IMR-90 (cell line): ENCODE measurements around the gene ZNF398. TPM values are rescaled to one million over a fixed set of nuclear protein-coding genes. Genes with fewer than 3 reads are reported as not detected.

Experiments
- ATAC-seq: fragments of 200-7000 bp; cut with Tn5 transposase; 2 replicates; pipeline ENCODE4 v1.9.1; 2020; ENCODE audit warnings: low read depth, mild to moderate bottlenecking, moderate library complexity
- BruUV-seq: library from RNA; stranded (reverse); fragments of 400-500 nt; replicated peaks from 2 replicates; lab custom pipeline; 2021; lab: Mats Ljungman, UMichigan
- CTCF ChIA-PET: fragments of 300-600 bp; formaldehyde crosslinking; extraction: SDS; loops from one replicate; lab custom pipeline; 2021; ENCODE audit warnings: antibody characterized with exemption; lab: Yijun Ruan, JAX
- POLR2A ChIA-PET: fragments of 300-600 bp; sonication (Branson Sonifier 250); formaldehyde crosslinking; loops from one replicate; lab custom pipeline; 2022; ENCODE audit warnings: antibody characterized with exemption; ENCODE audit not compliant: unreplicated experiment; lab: Charles Lee
- DNase-seq: peaks from one replicate; pipeline ENCODE4 v3.0.0; 2013
- H2AFZ ChIP-seq: replicated peaks from 2 replicates; pipeline ENCODE3; 2013; ENCODE audit warnings: low read length, mild to moderate bottlenecking; ENCODE audit not compliant: poor library complexity
- H2AK5ac ChIP-seq: 2 replicates; pipeline ENCODE4 v1.6.1; 2013; ENCODE audit warnings: low read depth, low read length, inconsistent platforms
- H2AK9ac ChIP-seq: replicated peaks from 2 replicates; pipeline ENCODE3; 2013; ENCODE audit warnings: mild to moderate bottlenecking, low read depth, low read length, moderate library complexity; ENCODE audit not compliant: poor library complexity
- H2BK120ac ChIP-seq: 2 replicates; pipeline ENCODE4 v1.6.1; 2013; ENCODE audit warnings: low read depth, low read length, inconsistent platforms
- H2BK15ac ChIP-seq: 3 replicates; pipeline ENCODE4 v1.6.1; 2013; ENCODE audit warnings: low read depth, low read length, inconsistent platforms
- H2BK20ac ChIP-seq: 2 replicates; pipeline ENCODE4 v1.6.1; 2013; ENCODE audit warnings: low read depth, mild to moderate bottlenecking, inconsistent platforms, low read length, moderate library complexity
- H2BK5ac ChIP-seq: 2 replicates; pipeline ENCODE4 v1.6.1; 2013; ENCODE audit warnings: mild to moderate bottlenecking, low read depth, low read length, inconsistent platforms; ENCODE audit not compliant: poor library complexity, severe bottlenecking
- H3K14ac ChIP-seq: replicated peaks from 2 replicates; pipeline ENCODE4 v1.6.1; 2013; ENCODE audit warnings: low read depth, low read length, inconsistent platforms
- H3K18ac ChIP-seq: 2 replicates; pipeline ENCODE4 v1.6.1; 2013; ENCODE audit warnings: low read depth, low read length, control low read depth
- H3K23ac ChIP-seq: 2 replicates; pipeline ENCODE4 v1.6.1; 2013; ENCODE audit warnings: low read depth, low read length, inconsistent platforms
- H3K27ac ChIP-seq: 2 replicates; pipeline ENCODE4 v1.5.1; 2013; ENCODE audit warnings: mild to moderate bottlenecking, control low read depth, low read length; ENCODE audit not compliant: insufficient read depth
- H3K27me3 ChIP-seq: 2 replicates; pipeline ENCODE4 v1.6.1; 2013; ENCODE audit warnings: low read length; ENCODE audit not compliant: control insufficient read depth, insufficient read depth
- H3K36me3 ChIP-seq: 2 replicates; pipeline ENCODE4 v1.6.1; 2013; ENCODE audit warnings: low read length, mixed read lengths; ENCODE audit not compliant: control insufficient read depth, insufficient read depth
- H3K4ac ChIP-seq: 2 replicates; pipeline ENCODE4 v1.6.1; 2013; ENCODE audit warnings: low read depth, low read length, inconsistent platforms
- H3K4me1 ChIP-seq: 2 replicates; pipeline ENCODE4 v1.6.1; 2013; ENCODE audit warnings: low read length, mixed read lengths; ENCODE audit not compliant: control insufficient read depth, insufficient read depth
- H3K4me2 ChIP-seq: 2 replicates; pipeline ENCODE4 v1.6.1; 2013; ENCODE audit warnings: low read depth, mild to moderate bottlenecking, control low read depth, low read length, moderate library complexity
- H3K4me3 ChIP-seq: 2 replicates; pipeline ENCODE4 v1.5.1; 2013; ENCODE audit warnings: low read depth, mild to moderate bottlenecking, control low read depth, low read length, moderate library complexity; ENCODE audit not compliant: insufficient read depth
- H3K56ac ChIP-seq: 2 replicates; pipeline ENCODE4 v1.6.1; 2013; ENCODE audit warnings: low read length, inconsistent platforms; ENCODE audit not compliant: insufficient read depth; ENCODE audit errors: extremely low read depth
- H3K79me1 ChIP-seq, 2 experiments: 2 replicates each; pipeline ENCODE4 v1.6.1; 2013; ENCODE audit warnings: low read length in 2 of 2, inconsistent platforms in 1 of 2, low read depth in 1 of 2
- H3K9ac ChIP-seq: 2 replicates; pipeline ENCODE4 v1.6.1; 2013; ENCODE audit warnings: low read depth, low read length, control low read depth
- H3K9me1 ChIP-seq: 2 replicates; pipeline ENCODE4 v1.6.1; 2013; ENCODE audit warnings: low read length, inconsistent platforms; ENCODE audit not compliant: insufficient read depth
- H3K9me3 ChIP-seq: 2 replicates; pipeline ENCODE4 v1.6.1; 2013; ENCODE audit warnings: low read length; ENCODE audit not compliant: control insufficient read depth, insufficient read depth
- H4K20me1 ChIP-seq: 2 replicates; pipeline ENCODE4 v1.6.1; 2013; ENCODE audit warnings: low read length, inconsistent platforms; ENCODE audit not compliant: insufficient read depth
- H4K5ac ChIP-seq: 2 replicates; pipeline ENCODE4 v1.6.1; 2013; ENCODE audit warnings: mild to moderate bottlenecking, low read depth, low read length, control low read depth
- H4K8ac ChIP-seq, 2 experiments: 2 replicates each; pipeline ENCODE4 v1.6.1; 2013; ENCODE audit warnings: low read depth in 2 of 2, low read length in 2 of 2, control low read depth in 1 of 2, inconsistent platforms in 1 of 2
- H4K91ac ChIP-seq: 2 replicates; pipeline ENCODE4 v1.6.1; 2013; ENCODE audit warnings: low read depth, low read length, inconsistent platforms; ENCODE audit not compliant: insufficient read depth
- CHD1 ChIP-seq: IDR thresholded peaks from 2 replicates; pipeline ENCODE4 v1.6.1; 2012; ENCODE audit warnings: low read depth, low read length, improper control_type of control experiment
- NFE2L2 ChIP-seq: fragments of 150-350 bp; IDR thresholded peaks from 2 replicates; pipeline ENCODE4 v1.6.1; 2016; ENCODE audit warnings: low read depth, mild to moderate bottlenecking, low read length
- RAD21 ChIP-seq: IDR thresholded peaks from 2 replicates; pipeline ENCODE4 v1.6.1; 2012; ENCODE audit warnings: low read length, improper control_type of control experiment
- WGBS, 2 experiments: methylation state at CpG; one replicate each; pipeline versions ENCODE4 v1.1.5 to v1.1.7; 2013; ENCODE audit warnings: missing lambda C conversion rate in 2 of 2; ENCODE audit not compliant: insufficient read length in 1 of 2; ENCODE audit errors: extremely low coverage in 2 of 2; 5-methylcytosine and 5-hydroxymethylcytosine counted together
- dilution Hi-C: fragments of 300-500 bp; cut with HindIII; formaldehyde crosslinking; loops from one replicate; pipeline ENCODE4 v1.14.3; 2018; ENCODE audit warnings: low sequenced_read_pairs; ENCODE audit not compliant: unreplicated experiment
- in situ Hi-C: fragments of 300-500 bp; cut with MboI; formaldehyde crosslinking; loops from 3 replicates; pipeline ENCODE4 v1.14.3; 2019; ENCODE audit warnings: low sequenced_read_pairs, inconsistent platforms, mixed read lengths
- intact Hi-C: fragments of 100-400 bp; cut with micrococcal nuclease; formaldehyde crosslinking; loops from 2 replicates; pipeline ENCODE4 v1.10.0; 2022
- polyA plus RNA-seq, 3 experiments: library from polyadenylated mRNA; depleted of rRNA; stranded (reverse); fragments of >200 nt; gene quantifications; 2 replicates each; pipeline ENCODE4 v1.2.3, GENCODE V29; 2012; ENCODE audit warnings: low replicate concordance in 1 of 3
- total RNA-seq: library from RNA; depleted of rRNA; stranded (reverse); fragments of >200 nt; gene quantifications from 2 replicates; pipeline ENCODE4 v1.2.3, GENCODE V29; 2012
- TF ChIP-seq, protein P1 (sequence below): fragments of 150-350 bp; IDR thresholded peaks from 2 replicates; pipeline ENCODE4 v1.6.1; 2016; ENCODE audit warnings: low read depth, mild to moderate bottlenecking, low read length, moderate library complexity, borderline replicate concordance
- TF ChIP-seq, protein P2 (sequence below): conservative IDR thresholded peaks from 2 replicates; pipeline ENCODE4 v1.5.1; 2012; ENCODE audit warnings: mild to moderate bottlenecking, low read depth, low read length, improper control_type of control experiment

ZNF398 gene
- total and polyA plus RNA-seq, 2 of the 4 experiments (the other 2 are of a cell fraction): 5.7 to 7.9 TPM

DNA sequence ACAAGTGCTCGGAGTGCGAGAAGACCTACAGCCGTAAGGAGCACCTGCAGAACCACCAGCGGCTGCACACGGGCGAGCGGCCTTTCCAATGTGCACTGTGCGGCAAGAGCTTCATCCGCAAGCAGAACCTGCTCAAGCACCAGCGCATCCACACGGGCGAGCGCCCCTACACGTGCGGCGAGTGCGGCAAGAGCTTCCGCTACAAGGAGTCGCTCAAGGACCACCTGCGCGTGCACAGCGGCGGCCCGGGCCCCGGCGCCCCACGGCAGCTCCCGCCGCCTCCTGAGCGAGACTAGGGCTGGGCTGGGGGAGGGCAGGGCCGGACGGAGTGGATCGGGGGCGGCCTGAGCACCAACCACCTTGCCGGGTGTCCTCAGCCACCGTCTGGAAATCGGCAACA, 77.1 kb downstream of the ZNF398 start:
- Histone ChIP-seq H4K8ac (no peak overlapping the region), H2BK5ac (no peak overlapping the region), H3K9me3 (no peaks in the 10 kb centered on the region), H3K27me3 (no peaks in the 10 kb centered on the region), H3K4ac (no peak overlapping the region), H3K36me3 (peaks cover 35% of the 10 kb centered on the region), H3K4me1 (peaks cover 2% of the 10 kb centered on the region), H3K18ac (no peak overlapping the region), H3K9ac (no peak overlapping the region), H2AK5ac (no peak overlapping the region), H3K9me1 (no peaks in the 10 kb centered on the region; the same call in 1 of the 2 replicates), H4K5ac (no peak overlapping the region), H3K27ac (no peak overlapping the region), H2BK120ac (no peak overlapping the region), H4K20me1 (no peaks in the 10 kb centered on the region), H4K91ac (no peak overlapping the region), H2BK15ac (no peak overlapping the region), H2BK20ac (no peak overlapping the region), H3K56ac (no peak overlapping the region), H3K4me3 (no peak overlapping the region), H2AFZ (no peak overlapping the region), H3K23ac (no peak overlapping the region), H3K4me2 (no peak overlapping the region), H2AK9ac (no peak overlapping the region), H3K14ac (no peak overlapping the region), H3K79me1 (peaks cover 0 to 3% of the 10 kb centered on the region in 2 experiments; a peak in 1 of 4 replicates)
- ChIA-PET CTCF (no interaction called here), POLR2A (interaction anchor here (1.1 kb wide), 1 partner anchor 9 kb away, joined by 3 read pairs; no protein-coding TSS in a partner anchor)
- TF ChIP-seq, protein P1, sequence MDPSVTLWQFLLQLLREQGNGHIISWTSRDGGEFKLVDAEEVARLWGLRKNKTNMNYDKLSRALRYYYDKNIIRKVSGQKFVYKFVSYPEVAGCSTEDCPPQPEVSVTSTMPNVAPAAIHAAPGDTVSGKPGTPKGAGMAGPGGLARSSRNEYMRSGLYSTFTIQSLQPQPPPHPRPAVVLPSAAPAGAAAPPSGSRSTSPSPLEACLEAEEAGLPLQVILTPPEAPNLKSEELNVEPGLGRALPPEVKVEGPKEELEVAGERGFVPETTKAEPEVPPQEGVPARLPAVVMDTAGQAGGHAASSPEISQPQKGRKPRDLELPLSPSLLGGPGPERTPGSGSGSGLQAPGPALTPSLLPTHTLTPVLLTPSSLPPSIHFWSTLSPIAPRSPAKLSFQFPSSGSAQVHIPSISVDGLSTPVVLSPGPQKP: no peak
- no peak for TF ChIP-seq RAD21
- no peak for TF ChIP-seq NFE2L2
- TF ChIP-seq, protein P2, sequence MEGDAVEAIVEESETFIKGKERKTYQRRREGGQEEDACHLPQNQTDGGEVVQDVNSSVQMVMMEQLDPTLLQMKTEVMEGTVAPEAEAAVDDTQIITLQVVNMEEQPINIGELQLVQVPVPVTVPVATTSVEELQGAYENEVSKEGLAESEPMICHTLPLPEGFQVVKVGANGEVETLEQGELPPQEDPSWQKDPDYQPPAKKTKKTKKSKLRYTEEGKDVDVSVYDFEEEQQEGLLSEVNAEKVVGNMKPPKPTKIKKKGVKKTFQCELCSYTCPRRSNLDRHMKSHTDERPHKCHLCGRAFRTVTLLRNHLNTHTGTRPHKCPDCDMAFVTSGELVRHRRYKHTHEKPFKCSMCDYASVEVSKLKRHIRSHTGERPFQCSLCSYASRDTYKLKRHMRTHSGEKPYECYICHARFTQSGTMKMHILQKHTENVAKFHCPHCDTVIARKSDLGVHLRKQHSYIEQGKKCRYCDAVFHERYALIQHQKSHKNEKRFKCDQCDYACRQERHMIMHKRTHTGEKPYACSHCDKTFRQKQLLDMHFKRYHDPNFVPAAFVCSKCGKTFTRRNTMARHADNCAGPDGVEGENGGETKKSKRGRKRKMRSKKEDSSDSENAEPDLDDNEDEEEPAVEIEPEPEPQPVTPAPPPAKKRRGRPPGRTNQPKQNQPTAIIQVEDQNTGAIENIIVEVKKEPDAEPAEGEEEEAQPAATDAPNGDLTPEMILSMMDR: no peak
- no peak for TF ChIP-seq CHD1
- WGBS, 2 experiments: 99% methylated on average over 22 of the region's 37 CpGs; no CpG with 5 or more reads in 1 of the 2 experiments
- ATAC-seq (no peak), DNase-seq (no peak)
- dilution Hi-C loops (no loop called here), in situ Hi-C loops (no loop called here), intact Hi-C loops (no loop called here)
- BruUV-seq: no TSS peak
